SK-N-SH (cell line): Measurements from ENCODE around the gene SH3TC1.

Experiments used
- EP300 ChIP-seq, 2 experiments: IDR thresholded peaks; 2 replicates each; pipeline versions ENCODE4 v1.4.0 to v1.6.1; 2012; ENCODE audit warnings: borderline replicate concordance in 1 of 2, low read depth in 1 of 2, low read length in 1 of 2
- TF ChIP-seq, protein P1 (sequence below): fragments of 200-600 bp; sonication (generic); IDR thresholded peaks from 2 replicates; pipeline ENCODE4 v1.6.1; 2017; ENCODE audit warnings: antibody characterized with exemption, mild to moderate bottlenecking, moderate library complexity

- TF ChIP-seq, protein P1, sequence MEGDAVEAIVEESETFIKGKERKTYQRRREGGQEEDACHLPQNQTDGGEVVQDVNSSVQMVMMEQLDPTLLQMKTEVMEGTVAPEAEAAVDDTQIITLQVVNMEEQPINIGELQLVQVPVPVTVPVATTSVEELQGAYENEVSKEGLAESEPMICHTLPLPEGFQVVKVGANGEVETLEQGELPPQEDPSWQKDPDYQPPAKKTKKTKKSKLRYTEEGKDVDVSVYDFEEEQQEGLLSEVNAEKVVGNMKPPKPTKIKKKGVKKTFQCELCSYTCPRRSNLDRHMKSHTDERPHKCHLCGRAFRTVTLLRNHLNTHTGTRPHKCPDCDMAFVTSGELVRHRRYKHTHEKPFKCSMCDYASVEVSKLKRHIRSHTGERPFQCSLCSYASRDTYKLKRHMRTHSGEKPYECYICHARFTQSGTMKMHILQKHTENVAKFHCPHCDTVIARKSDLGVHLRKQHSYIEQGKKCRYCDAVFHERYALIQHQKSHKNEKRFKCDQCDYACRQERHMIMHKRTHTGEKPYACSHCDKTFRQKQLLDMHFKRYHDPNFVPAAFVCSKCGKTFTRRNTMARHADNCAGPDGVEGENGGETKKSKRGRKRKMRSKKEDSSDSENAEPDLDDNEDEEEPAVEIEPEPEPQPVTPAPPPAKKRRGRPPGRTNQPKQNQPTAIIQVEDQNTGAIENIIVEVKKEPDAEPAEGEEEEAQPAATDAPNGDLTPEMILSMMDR: no peak
- no peak for TF ChIP-seq EP300 (IDR thresholded peaks at IDR 0.05; ENCODE audit: borderline replicate concordance in 1 of 2, low read depth in 1 of 2, low read length in 1 of 2)
These were observed 21.8 kb downstream of the SH3TC1 start for GRCh38 chr4:8220661-8221450.
